K562 (cell line): ENCODE measurements around the gene NAB1. TPM values are rescaled to one million over a fixed set of nuclear protein-coding genes. Genes with fewer than 3 reads are reported as not detected.
"Not testable (repeated sequence)": the region's sequence is repeated elsewhere in the genome, so short reads cannot be mapped to it uniquely, and the experiment has no call there.

Experiments
- ATAC-seq: fragments of 200-7000 bp; cut with Tn5 transposase; 3 replicates; pipeline ENCODE4 v1.9.1; 2020; ENCODE audit warnings: moderate library complexity
- BruUV-seq: library from RNA; stranded (reverse); fragments of 400-500 nt; replicated peaks from 2 replicates; lab custom pipeline; 2021; lab: Mats Ljungman, UMichigan
- CTCF ChIA-PET: fragments of 300-600 bp; formaldehyde crosslinking; extraction: SDS; loops from one replicate; lab custom pipeline; 2021; ENCODE audit warnings: low intra/inter-chr PET ratio; lab: Yijun Ruan, JAX
- POLR2A ChIA-PET: fragments of 300-600, 350-650 bp; sonication (Branson Sonifier 250); formaldehyde crosslinking; extraction: SDS; loops from one replicate; lab custom pipeline; 2021; ENCODE audit warnings: antibody characterized with exemption, inconsistent platforms; lab: Yijun Ruan, JAX
- DNase-seq, 4 experiments: peaks; one replicate each; pipeline versions ENCODE4 v3.0.0 to v3.0.0-alpha.2; 2011 to 2018; ENCODE audit warnings: low spot score in 3 of 4, mixed read lengths in 3 of 4; ENCODE audit errors: extremely low read depth in 1 of 4
- FAIRE-seq: peaks from 2 replicates; lab custom pipeline; 2011; peaks lifted over from hg19 to GRCh38; lab: Jason Lieb, UNC
- H2AFZ ChIP-seq: 2 replicates; pipeline ENCODE4 v1.6.0; 2011; ENCODE audit warnings: low read depth, low read length, control low read depth, inconsistent platforms
- H3K27ac ChIP-seq: fragments of 200-600 bp; 3 replicates; pipeline ENCODE4 v1.8.0; 2011; ENCODE audit warnings: low read depth, mild to moderate bottlenecking, control low read depth, inconsistent platforms, low read length, moderate library complexity, mixed read lengths; ENCODE audit errors: extremely low read depth
- H3K27me3 ChIP-seq, 2 experiments: fragments of 300-600 bp in 1 of 2; 2 replicates in 1 of 2; 3 replicates in 1 of 2; pipeline versions ENCODE4 v1.6.0 to v1.8.0; 2011; ENCODE audit warnings: inconsistent platforms in 2 of 2, low read length in 2 of 2, mild to moderate bottlenecking in 1 of 2, mixed read lengths in 1 of 2, moderate library complexity in 1 of 2; ENCODE audit not compliant: control insufficient read depth in 2 of 2, insufficient read depth in 2 of 2
- H3K36me3 ChIP-seq: fragments of 300-600 bp; 3 replicates; pipeline ENCODE4 v1.8.0; 2011; ENCODE audit warnings: mild to moderate bottlenecking, low read length, inconsistent platforms; ENCODE audit not compliant: control insufficient read depth, insufficient read depth
- H3K4me1 ChIP-seq, 2 experiments: fragments of 200-600 bp in 1 of 2; replicated peaks in 1 of 2; 2 replicates in 1 of 2; 3 replicates in 1 of 2; pipeline versions ENCODE4 v1.5.1 to v1.8.0; 2011; ENCODE audit warnings: inconsistent platforms in 2 of 2, low read length in 2 of 2, mild to moderate bottlenecking in 1 of 2, mixed read lengths in 1 of 2, moderate library complexity in 1 of 2; ENCODE audit not compliant: control insufficient read depth in 2 of 2, insufficient read depth in 2 of 2
- H3K4me2 ChIP-seq: 2 replicates; pipeline ENCODE4 v1.6.1; 2011; ENCODE audit warnings: low read length, control low read depth, inconsistent platforms, mixed read lengths; ENCODE audit not compliant: insufficient read depth
- H3K4me3 ChIP-seq: fragments of 200-600 bp; sonication (generic), shearing (Covaris generic); 2 replicates; pipeline ENCODE4 v1.5.1; 2016; ENCODE audit warnings: control low read depth, inconsistent platforms
- H3K79me2 ChIP-seq: fragments of 200-600 bp; 3 replicates; pipeline ENCODE4 v1.8.0; 2011; ENCODE audit warnings: low read length, inconsistent platforms; ENCODE audit not compliant: control insufficient read depth, insufficient read depth
- H3K9ac ChIP-seq, 2 experiments: 2 replicates each; pipeline versions ENCODE4 v1.6.0 to v1.6.1; 2011; ENCODE audit warnings: low read depth in 2 of 2, low read length in 2 of 2, control low read depth in 1 of 2, inconsistent platforms in 1 of 2, mild to moderate bottlenecking in 1 of 2, mixed read lengths in 1 of 2; ENCODE audit not compliant: insufficient read depth in 1 of 2
- H3K9me1 ChIP-seq: one replicate; pipeline ENCODE4 v1.6.0; 2011; ENCODE audit warnings: inconsistent platforms, mild to moderate bottlenecking, low read length, moderate library complexity; ENCODE audit not compliant: control insufficient read depth, insufficient read depth
- H3K9me3 ChIP-seq: replicated peaks from 2 replicates; pipeline ENCODE4 v1.5.1; 2011; ENCODE audit warnings: low read depth, low read length, inconsistent platforms; ENCODE audit not compliant: control insufficient read depth, insufficient read depth
- H4K20me1 ChIP-seq: replicated peaks from 2 replicates; pipeline ENCODE4 v1.6.1; 2011; ENCODE audit warnings: low read length, inconsistent platforms, mixed read lengths; ENCODE audit not compliant: control insufficient read depth, insufficient read depth
- C11orf30 ChIP-seq: fragments of 450-650 bp; IDR thresholded peaks from 2 replicates; pipeline ENCODE4 v1.6.1; 2016; ENCODE audit warnings: low read depth, mild to moderate bottlenecking
- MAFF ChIP-seq: IDR thresholded peaks from 2 replicates; pipeline ENCODE4 v1.6.1; 2012; ENCODE audit warnings: low read length, improper control_type of control experiment
- MAFG ChIP-seq: fragments of 450-650 bp; conservative IDR thresholded peaks from 2 replicates; pipeline ENCODE4 v1.6.1; 2016; ENCODE audit warnings: missing genetic modification characterization, missing compliant biosample characterization
- MAFK ChIP-seq: IDR thresholded peaks from 2 replicates; pipeline ENCODE4 v1.6.1; 2011; ENCODE audit warnings: low read length, improper control_type of control experiment
- MED1 ChIP-seq: sonication (generic); formaldehyde crosslinking; IDR thresholded peaks from 2 replicates; pipeline ENCODE4 v1.8.1; 2023; ENCODE audit warnings: missing genetic modification reagents, borderline replicate concordance
- MEIS2 ChIP-seq: fragments of 450-650 bp; IDR thresholded peaks from 2 replicates; pipeline ENCODE4 v1.6.1; 2014; ENCODE audit warnings: mild to moderate bottlenecking; ENCODE audit not compliant: partially characterized antibody
- NFIC ChIP-seq: fragments of 450-650 bp; IDR thresholded peaks from 2 replicates; pipeline ENCODE4 v1.6.1; 2017; ENCODE audit warnings: mild to moderate bottlenecking, inconsistent platforms
- PHB ChIP-seq: fragments of 250-450 bp; sonication (Bioruptor Pico); IDR thresholded peaks from 2 replicates; pipeline ENCODE4 v1.5.0; 2021
- ZNF316 ChIP-seq: fragments of 450-650 bp; IDR thresholded peaks from 2 replicates; pipeline ENCODE4 v1.6.1; 2016
- ZNF431 ChIP-seq: sonication (generic); formaldehyde crosslinking; IDR thresholded peaks from 2 replicates; pipeline ENCODE4 v1.8.0; 2022; ENCODE audit warnings: mild to moderate bottlenecking, missing genetic modification reagents
- WGBS: fragments of 100-300 bp; shearing (Covaris generic); methylation state at CpG from one replicate; pipeline ENCODE4 v1.1.6; 2016; ENCODE audit warnings: low coverage, mixed read lengths; ENCODE audit not compliant: insufficient coverage; ENCODE audit errors: missing lambda C conversion rate; 5-methylcytosine and 5-hydroxymethylcytosine counted together
- in situ Hi-C: fragments of 300-500 bp; cut with MboI; formaldehyde crosslinking; loops from 4 replicates; pipeline ENCODE4 v1.15.0; 2018; ENCODE audit warnings: inconsistent platforms, mixed read lengths
- intact Hi-C: fragments of 100-400 bp; cut with micrococcal nuclease; formaldehyde crosslinking; loops from 2 replicates; pipeline ENCODE4 v1.14.2; 2022
- polyA plus RNA-seq, 8 experiments: library from polyadenylated mRNA; depleted of rRNA in 4 of 8; stranded (reverse) in 5 of 8; unstranded in 3 of 8; fragments of >200 nt; fragmentation: Nextera tagmentation in 2 of 8; fragmentation: Illumina TruSeq in 1 of 8; extraction: Ambion mirVana in 2 of 8; extraction: Trizol in 1 of 8; gene quantifications; 2 replicates each; pipeline versions ENCODE4 v1.2.1 to v1.2.3, GENCODE V29; 2011 to 2014; ENCODE audit warnings: inconsistent platforms in 1 of 8, missing spikeins in 1 of 8
- total RNA-seq, 7 experiments: library from RNA; depleted of rRNA in 6 of 7; stranded (reverse); fragments of >200 nt in 6 of 7; fragmentation: Illumina TruSeq in 2 of 7; extraction: Trizol in 2 of 7; gene quantifications; 2 replicates each; pipeline versions ENCODE4 v1.2.1 to v1.2.3, GENCODE V29; 2011 to 2021; ENCODE audit warnings: low replicate concordance in 1 of 7

NAB1 gene
- total and polyA plus RNA-seq, 9 of the 15 experiments (the other 6 are each of a cell fraction or from before 2014, with no cell fraction given), result 3.1 to 23.0 (median 16.3) TPM

DNA sequence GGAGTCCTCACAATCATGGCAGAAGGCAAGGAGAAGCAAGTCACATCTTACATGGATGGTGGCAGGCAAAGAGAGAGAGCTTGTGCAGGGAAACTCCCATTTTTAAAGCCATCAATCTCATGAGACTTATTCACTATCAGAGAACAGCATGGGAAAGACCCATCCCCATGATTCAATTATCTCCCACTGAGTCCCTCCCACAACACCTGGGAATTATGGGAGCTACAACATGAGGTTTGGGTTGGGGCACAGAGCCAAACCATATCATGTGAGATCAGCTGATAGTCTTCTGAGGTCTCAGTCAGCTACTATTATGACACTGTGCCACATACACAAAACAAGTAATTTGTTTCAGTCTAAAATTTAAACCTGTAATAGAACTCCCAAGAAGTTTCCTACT lies 59.8 kb downstream of the NAB1 start:
- intact Hi-C loops, H3K27ac ChIP-seq, BruUV-seq: not testable (repeated sequence)
- DNase-seq, result peak in 1 of 4 experiments; percentile 7
- TF ChIP-seq NFIC, result peak; percentile 31; the same call in 1 of the 2 replicates
- TF ChIP-seq MEIS2, result peak; percentile 19
- TF ChIP-seq ZNF431 (CRISPR knock-in tag), result peak; percentile 84
- TF ChIP-seq, all 486 proteins: peak for 3; not testable (repeated sequence) for 483
- H3K4me3 ChIP-seq, H3K9me1 ChIP-seq, CTCF ChIA-PET, H3K9me3 ChIP-seq, FAIRE-seq, H3K79me2 ChIP-seq, H3K4me2 ChIP-seq, ATAC-seq, H3K4me1 ChIP-seq, H2AFZ ChIP-seq, POLR2A ChIA-PET, H4K20me1 ChIP-seq, in situ Hi-C loops, H3K9ac ChIP-seq, H3K27me3 ChIP-seq, H3K36me3 ChIP-seq: not testable (repeated sequence)

DNA sequence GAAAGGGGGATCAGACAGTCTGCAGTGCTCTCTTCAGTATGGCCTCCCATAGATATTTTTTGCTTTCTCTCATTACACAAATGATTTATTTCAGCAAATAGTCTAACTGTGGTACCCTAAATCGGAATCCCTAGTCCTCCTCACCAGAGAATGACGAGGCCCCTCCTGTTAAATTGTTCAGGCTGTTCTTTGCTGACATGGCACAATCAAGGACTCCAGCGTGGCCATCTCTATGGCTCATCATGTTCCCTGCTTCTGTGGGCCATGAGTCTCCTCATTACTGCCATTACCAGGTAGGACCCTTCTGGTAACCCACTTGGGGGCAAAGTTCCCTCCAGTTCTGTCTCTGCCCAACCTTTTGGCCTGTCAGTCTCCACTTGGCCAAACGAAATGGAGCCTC lies 62.2 kb downstream of the NAB1 start:
- no peaks in the 10 kb centered on the region for H3K4me1 ChIP-seq
- H3K79me2 ChIP-seq, result no peaks in the 10 kb centered on the region
- H3K4me2 ChIP-seq, result no peak overlapping the region
- POLR2A ChIA-PET, result no interaction called here
- in situ Hi-C loops (no loop called here), intact Hi-C loops (no loop called here)
- DNase-seq, result no peak
- H3K9me3 ChIP-seq, result no peaks in the 10 kb centered on the region
- no peaks in the 10 kb centered on the region for H3K9me1 ChIP-seq
- H3K9ac ChIP-seq, result no peak overlapping the region
- H3K27ac ChIP-seq, result no peak overlapping the region
- CTCF ChIA-PET, result no interaction called here
- 11% methylated on average over 4 of the region's 4 CpGs for WGBS
- no peaks in the 10 kb centered on the region for H3K36me3 ChIP-seq
- peak; percentile 77 for TF ChIP-seq MAFK
- peak; percentile 48 for TF ChIP-seq MAFG (tag)
- TF ChIP-seq ZNF316, result peak; percentile 84
- TF ChIP-seq C11orf30, result peak; percentile 73
- no peak for TF ChIP-seq PHB
- TF ChIP-seq MED1 (CRISPR knock-in tag), result no peak
- TF ChIP-seq MAFF, result peak; percentile 65
- ATAC-seq, result no peak
- no peak overlapping the region for H2AFZ ChIP-seq
- no peaks in the 10 kb centered on the region for H4K20me1 ChIP-seq
- FAIRE-seq, result no peak
- H3K27me3 ChIP-seq, result no peaks in the 10 kb centered on the region
- no TSS peak for BruUV-seq
- no peak overlapping the region for H3K4me3 ChIP-seq
